ENCODE data around the gene RASA4.
"Not testable (repeated sequence)": the region's sequence is repeated elsewhere in the genome, so short reads cannot be mapped to it uniquely, and the experiment has no call there.

Gene RASA4

GRCh38 chr7:102616507-102617125, at the start of gene RASA4:
Gene RASA4 (minus strand): TSS chr7:102616756. CDS start chr7:102616689, 67 bp downstream.
- not testable (repeated sequence) for DNase-seq

DNA sequence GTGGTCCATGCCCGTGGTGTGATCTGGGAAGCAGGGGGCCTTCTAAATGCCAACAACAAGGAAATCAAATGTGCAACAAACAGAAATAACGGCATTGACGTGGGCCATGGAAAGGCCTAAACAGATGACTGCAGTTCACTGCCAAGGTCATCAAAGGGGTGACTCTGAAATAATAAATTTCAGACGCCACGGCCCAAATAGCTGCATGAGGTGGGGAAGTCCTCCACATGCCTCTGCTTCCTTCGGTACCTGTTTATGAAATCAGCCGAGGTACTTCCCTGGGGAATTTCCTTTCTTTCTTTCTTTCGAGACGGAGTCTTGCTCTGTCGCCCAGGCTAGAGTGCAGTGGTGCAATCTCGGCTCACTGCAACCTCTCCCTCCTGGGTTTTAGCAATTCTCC, 48.2 kb upstream of the RASA4 start:
- DNase-seq = not testable (repeated sequence)

DNA sequence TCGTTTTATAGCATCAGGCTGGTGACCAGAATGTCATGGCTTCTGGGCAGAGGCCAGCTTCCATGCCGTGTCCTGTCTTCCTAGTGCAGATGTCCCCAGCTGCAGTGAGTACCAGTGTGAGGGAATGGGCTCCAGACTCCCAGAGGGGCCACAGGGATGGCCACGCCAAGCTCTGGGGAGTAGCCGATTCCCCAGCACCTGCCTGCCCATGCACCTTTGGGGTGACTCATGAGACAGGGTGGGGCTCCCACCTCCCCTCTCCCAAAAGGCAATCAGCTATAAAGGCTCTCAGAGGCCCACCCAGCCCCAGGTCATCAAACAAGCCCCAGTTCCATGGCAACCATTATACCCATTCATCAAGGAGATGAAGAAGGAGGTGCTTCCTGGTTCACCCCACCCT, 33.4 kb upstream of the RASA4 start, which contains the start of gene SPDYE2B:
Gene SPDYE2B, plus strand, starts transcription at position 396 of the 400 bp plus-strand sequence. CDS start 2,030 bp downstream, outside the sequence.
- not testable (repeated sequence) for DNase-seq

DNA sequence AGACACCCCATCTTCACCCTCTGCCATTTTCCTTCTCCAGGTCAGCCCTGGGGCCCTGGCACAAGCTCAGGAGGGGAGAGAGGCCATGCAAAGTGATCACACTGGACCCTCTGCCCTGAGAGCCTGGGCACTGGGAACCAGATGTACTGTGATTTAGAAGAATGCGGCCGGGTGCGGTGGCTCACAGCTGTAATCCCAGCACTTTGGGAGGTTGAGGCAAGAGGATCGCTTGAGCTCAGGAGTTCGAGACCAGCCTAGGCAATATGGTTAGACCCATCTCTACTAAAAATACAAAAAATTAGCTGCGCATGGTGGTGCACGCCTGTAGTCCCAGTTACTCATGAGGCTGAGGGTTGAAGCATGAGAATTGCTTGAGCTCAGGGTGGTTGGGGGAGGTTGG, 31.3 kb upstream of the RASA4 start:
- DNase-seq = not testable (repeated sequence)

- DNase-seq = not testable (repeated sequence)
These were observed 26.8 kb upstream of the RASA4 start for GRCh38 chr7:102643404-102643803.

DNA sequence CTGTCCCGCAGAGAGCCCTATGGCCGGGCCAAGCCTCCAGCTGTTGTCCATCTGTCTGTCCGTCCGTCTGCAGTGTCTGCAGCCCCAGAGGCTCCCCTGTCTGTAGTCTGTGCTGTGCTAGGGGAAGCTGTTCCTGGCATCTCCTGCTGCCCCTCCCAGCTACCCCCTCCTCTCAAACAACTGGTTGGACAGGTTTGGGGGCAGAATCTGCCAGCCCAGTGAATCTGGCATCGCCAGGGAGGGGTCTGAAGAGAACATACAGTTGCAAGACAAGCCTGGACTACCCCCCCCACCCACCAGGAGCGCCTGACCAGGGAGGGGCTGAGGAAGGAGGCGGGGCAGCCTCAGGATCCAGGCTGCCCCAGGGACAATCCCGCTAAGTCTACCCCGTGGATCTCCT, 26.1 kb upstream of the RASA4 start, which contains the start of gene UPK3BL1:
Gene UPK3BL1, minus strand, starts transcription at position 101 of the 400 bp plus-strand sequence. Its CDS starts 50 bp downstream, at position 51.
- not testable (repeated sequence) for DNase-seq

GRCh38 chr7:102638848-102639247, 22.3 kb upstream of the RASA4 start:
- not testable (repeated sequence) for DNase-seq

DNA sequence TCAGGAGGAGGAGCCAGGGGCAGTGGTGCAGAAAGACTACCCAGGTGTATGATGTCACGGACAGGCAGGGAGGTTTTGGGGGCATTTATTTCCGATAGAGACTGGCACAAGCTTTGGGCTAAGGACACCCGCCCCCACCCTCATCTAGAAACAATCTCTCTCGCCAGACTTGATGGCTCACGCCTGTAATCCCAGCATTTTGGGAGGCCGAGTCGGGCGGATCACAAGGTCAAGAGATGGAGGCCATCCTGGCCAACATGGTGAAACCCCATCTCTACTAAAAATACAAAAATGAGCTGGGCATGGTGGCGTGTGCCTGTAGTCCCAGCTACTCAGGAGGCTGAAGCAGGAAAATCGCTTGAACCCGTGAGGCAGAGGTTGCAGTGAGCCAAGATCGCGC, 20.4 kb upstream of the RASA4 start:
- DNase-seq = not testable (repeated sequence)

DNA sequence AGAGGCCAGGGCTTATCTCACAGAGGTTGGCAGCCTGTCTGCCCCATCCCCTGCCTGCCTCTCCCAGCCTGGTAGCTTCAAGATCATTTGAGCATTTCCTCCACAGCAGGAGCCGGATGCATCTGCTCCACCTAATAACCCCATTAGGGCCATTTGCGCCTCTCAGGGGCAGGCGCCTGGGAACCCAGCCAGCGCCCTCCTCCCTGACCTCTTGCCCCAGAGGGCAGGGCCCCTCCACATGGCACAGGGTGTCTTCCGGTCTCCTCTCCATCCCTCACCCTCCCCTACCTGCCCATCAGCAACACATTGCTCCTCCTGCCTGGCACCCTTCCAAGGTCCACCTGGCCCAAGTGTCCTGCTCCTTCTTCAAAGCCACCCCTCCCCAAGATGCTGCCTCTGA, 18.8 kb upstream of the RASA4 start:
- not testable (repeated sequence) for DNase-seq

GRCh38 chr7:102634299-102634698, 17.7 kb upstream of the RASA4 start:
- not testable (repeated sequence) for DNase-seq

GRCh38 chr7:102630622-102631021, 14.1 kb upstream of the RASA4 start:
- DNase-seq = not testable (repeated sequence)

- not testable (repeated sequence) for DNase-seq
These were observed 10.8 kb upstream of the RASA4 start for GRCh38 chr7:102627271-102627904.

DNA sequence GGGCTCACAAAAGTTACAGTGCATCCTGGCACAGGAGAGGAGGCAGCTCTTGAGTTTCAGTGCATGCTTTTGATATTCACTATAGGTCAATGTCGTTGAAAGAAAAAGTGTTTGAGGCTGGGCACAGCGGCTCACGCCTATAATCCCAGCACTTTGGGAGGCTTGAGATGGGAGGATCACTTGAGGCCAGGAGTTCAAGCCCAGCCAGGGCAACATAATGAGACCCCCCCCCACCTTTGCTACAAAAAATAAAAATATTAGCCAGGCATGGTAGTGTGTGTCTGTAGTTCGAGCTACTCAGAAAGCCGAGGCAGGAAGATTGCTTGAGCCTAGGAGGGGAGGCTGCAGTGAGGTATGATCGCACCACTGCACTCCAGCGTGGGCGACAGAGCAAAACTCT, 1.6 kb upstream of the RASA4 start:
- not testable (repeated sequence) for DNase-seq

- DNase-seq = not testable (repeated sequence)
These were observed 626 bp downstream of the RASA4 start for GRCh38 chr7:102615930-102616329.

GRCh38 chr7:102614873-102615272, 1.7 kb downstream of the RASA4 start:
- DNase-seq = not testable (repeated sequence)

DNA sequence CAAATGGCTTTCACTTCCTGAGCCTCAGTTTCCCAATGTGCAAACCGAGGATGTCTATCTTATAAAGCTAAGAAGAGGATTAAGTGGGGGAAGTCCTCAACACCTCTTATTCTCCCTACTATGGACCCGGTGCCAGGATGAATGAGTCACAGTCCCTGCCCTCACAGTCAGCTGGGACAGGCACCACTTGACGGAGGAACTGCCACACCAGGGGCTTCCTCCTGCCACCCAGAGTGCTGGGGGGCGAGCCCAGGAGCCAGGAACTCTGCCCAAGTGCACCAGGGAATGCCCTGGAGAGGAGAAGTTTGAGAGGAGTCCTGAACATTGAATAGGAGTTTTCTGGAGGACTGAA, 2.2 kb downstream of the RASA4 start:
- not testable (repeated sequence) for DNase-seq

DNA sequence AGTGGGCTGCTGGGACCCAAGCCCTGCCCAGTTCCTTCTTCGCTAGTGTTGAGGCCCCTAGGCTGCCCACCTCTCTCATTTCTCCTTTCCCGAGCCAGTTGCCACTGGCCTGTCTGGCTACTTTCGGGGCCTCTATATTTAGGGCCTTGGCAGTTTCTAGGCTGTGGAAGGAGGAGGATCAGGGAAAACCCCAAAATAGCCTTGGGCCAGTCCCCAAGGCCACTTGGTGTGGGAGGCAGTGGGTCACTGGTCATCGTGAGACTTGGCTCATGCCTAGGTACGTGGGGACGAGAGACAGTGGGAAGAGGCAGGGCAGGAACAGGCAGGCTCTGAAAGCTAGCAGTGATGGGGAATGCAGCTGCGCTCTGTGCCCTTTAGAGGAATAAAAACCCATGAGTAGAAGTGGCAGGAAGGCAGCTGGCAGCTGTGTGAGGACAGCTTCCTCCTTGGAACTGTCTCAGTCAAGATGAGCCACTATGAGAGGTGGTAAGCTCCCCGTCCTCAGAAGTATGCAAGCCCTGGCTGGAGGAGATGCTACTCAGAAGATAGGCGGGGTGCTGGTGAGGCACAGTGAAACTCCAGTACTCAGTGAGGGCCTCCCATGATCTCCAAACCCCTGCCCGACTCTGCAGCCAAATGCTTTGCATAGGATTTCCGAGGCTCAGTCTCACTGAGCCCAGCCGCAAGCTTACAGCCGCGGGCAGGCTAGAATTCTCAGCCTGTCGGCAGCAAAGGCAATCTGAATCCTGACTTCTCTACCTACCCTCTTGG, 2.8 kb downstream of the RASA4 start:
- DNase-seq = not testable (repeated sequence)

GRCh38 chr7:102611675-102612325, 4.8 kb downstream of the RASA4 start:
- DNase-seq = not testable (repeated sequence)

- not testable (repeated sequence) for DNase-seq
These were observed 5.4 kb downstream of the RASA4 start for GRCh38 chr7:102611013-102611674.

- not testable (repeated sequence) for DNase-seq
These were observed 6.1 kb downstream of the RASA4 start for GRCh38 chr7:102610441-102610840.

DNA sequence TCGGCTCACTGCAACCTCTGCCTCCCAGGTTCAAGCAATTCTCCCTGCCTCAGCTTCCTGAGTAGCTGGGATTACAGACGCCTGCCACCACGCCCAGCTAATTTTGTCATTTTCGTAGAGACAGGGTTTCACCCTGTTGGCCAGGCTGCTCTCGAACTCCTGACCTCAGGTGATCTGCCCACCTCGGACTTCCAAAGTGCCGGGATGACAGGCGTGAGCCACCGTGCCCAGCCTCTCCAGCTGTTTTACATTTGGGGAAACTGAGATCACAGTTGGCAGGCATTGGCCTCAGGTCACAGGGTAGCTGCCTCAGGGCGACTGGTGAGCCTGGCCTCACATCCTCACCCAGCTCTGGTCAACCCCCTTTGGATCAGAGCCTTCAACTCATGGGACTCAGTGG, 6.8 kb downstream of the RASA4 start:
- DNase-seq = not testable (repeated sequence)

DNA sequence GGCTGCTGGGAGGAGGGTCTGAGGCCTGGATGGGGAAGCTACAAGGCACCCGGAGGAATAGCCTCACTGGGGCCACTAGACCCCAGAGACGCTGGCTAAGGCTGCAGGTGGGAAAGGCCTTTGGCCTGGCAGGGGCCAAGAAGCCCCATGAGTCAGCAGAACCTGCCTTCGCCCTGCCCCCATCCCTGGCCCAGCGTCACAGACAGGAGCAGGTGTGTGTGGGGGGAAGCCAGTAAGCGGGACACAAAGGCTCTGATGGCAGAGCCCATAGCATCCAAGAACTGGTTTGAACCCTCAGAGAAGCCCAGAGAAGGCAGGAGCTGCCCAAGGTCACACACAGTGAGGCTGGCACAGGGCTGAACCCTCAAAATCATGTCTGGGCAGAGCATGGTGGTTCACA, 9.7 kb downstream of the RASA4 start:
- not testable (repeated sequence) for DNase-seq

Measured in GDM1 (cell line).